BLaER1 treated with 17β-estradiol and CSF1 and Interleukin-3, amounts not matched to agents 10 nM and 100 nM (cell line): ENCODE measurements around the gene LNX1.

Experiments used
- H3K27ac ChIP-seq, 11 experiments: shearing (Covaris generic); formaldehyde crosslinking; 2 replicates each; pipeline ENCODE4 v1.8.1; 2022
- H3K27me3 ChIP-seq, 11 experiments: shearing (Covaris generic); formaldehyde crosslinking; 2 replicates each; pipeline ENCODE4 v1.8.1; 2022
- H3K36me3 ChIP-seq, 11 experiments: shearing (Covaris generic); formaldehyde crosslinking; 2 replicates each; pipeline ENCODE4 v1.8.1; 2022
- H3K4me1 ChIP-seq, 10 experiments: shearing (Covaris generic); formaldehyde crosslinking; 2 replicates each; pipeline ENCODE4 v1.8.1; 2022
- H3K4me2 ChIP-seq, 11 experiments: shearing (Covaris generic); formaldehyde crosslinking; 2 replicates each; pipeline ENCODE4 v1.8.1; 2022
- H3K4me3 ChIP-seq, 10 experiments: shearing (Covaris generic); formaldehyde crosslinking; 2 replicates each; pipeline ENCODE4 v1.8.1; 2022
- H3K9ac ChIP-seq, 11 experiments: shearing (Covaris generic); formaldehyde crosslinking; 2 replicates each; pipeline ENCODE4 v1.8.1; 2022
- H3K9me3 ChIP-seq, 11 experiments: shearing (Covaris generic); formaldehyde crosslinking; replicated peaks in 1 of 11; 2 replicates each; pipeline ENCODE4 v1.8.1; 2022
- H4K20me1 ChIP-seq, 11 experiments: shearing (Covaris generic); formaldehyde crosslinking; 2 replicates each; pipeline ENCODE4 v1.8.1; 2022
- Cebpa-rat ChIP-seq, 11 experiments: shearing (Covaris generic); IDR thresholded peaks; 2 replicates each; pipeline ENCODE4 v1.8.1; 2022

LNX1 gene

DNA sequence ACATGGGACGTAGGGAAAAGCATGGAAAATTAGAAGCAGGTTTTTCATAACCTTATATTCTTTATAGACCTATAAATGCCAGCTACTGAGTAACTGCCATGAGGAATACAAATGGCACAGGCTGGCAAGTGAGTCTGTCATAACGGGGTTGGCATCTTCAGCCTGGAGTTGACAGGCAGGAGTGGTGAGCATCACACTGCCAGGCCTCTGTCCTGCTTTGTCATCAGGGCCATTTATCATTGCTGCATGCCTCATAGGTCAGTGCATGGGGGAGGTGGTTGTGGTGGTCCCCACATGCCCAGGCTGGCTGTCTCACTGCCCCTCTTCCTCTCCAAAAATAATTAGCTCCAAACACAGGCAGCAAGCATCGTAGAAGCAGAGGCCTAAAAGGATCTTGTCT lies 72.5 kb downstream of the LNX1 start:
- Histone ChIP-seq H3K4me3 (no peak overlapping the region), H4K20me1 (no peaks in the 10 kb centered on the region), H3K27ac (no peak overlapping the region), H3K4me2 (no peak overlapping the region), H3K36me3 (no peaks in the 10 kb centered on the region), H3K27me3 (no peaks in the 10 kb centered on the region), H3K9me3 (no peaks in the 10 kb centered on the region), H3K4me1 (no peaks in the 10 kb centered on the region), H3K9ac (no peak overlapping the region)
- TF ChIP-seq Cebpa-rat (IDR thresholded peaks at IDR 0.05) = no peak

DNA sequence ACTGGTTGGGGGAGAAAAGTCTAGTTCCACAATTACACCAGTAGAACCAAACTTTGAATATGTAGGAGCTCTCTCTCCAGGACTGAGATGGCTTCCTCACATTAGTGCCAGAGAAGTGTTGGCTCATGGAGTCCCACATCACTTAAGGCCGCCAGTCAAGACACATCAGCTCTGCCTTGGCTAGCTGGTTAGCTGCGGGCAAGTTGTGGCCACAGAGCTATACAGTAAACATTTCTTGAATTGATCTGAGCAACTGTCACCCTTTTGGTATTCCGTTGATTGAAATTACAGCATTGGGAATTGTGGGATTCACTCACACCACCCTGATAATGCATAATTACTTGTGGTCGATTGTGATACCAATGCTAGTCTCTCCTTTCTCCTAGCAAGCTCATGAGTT lies 76.2 kb downstream of the LNX1 start:
- no peaks in the 10 kb centered on the region for H3K9me3 ChIP-seq
- no peak overlapping the region for H3K9ac ChIP-seq

GRCh38 chr4:53514509-53514908 lies 76.8 kb downstream of the LNX1 start:
- Histone ChIP-seq H3K27me3 (no peaks in the 10 kb centered on the region), H3K36me3 (no peaks in the 10 kb centered on the region), H4K20me1 (no peaks in the 10 kb centered on the region), H3K4me1 (no peaks in the 10 kb centered on the region), H3K4me3 (no peak overlapping the region), H3K4me2 (no peak overlapping the region), H3K9ac (no peak overlapping the region), H3K9me3 (no peaks in the 10 kb centered on the region), H3K27ac (no peak overlapping the region)
- TF ChIP-seq Cebpa-rat (IDR thresholded peaks at IDR 0.05) = no peak

More for the DNA sequence above, 76.2 kb downstream of the LNX1 start:
- Histone ChIP-seq H3K4me3 (no peak overlapping the region), H3K27me3 (no peaks in the 10 kb centered on the region), H4K20me1 (no peaks in the 10 kb centered on the region), H3K36me3 (no peaks in the 10 kb centered on the region), H3K27ac (no peak overlapping the region), H3K4me2 (no peak overlapping the region), H3K4me1 (no peaks in the 10 kb centered on the region)
- no peak for TF ChIP-seq Cebpa-rat (IDR thresholded peaks at IDR 0.05)

- H3K9ac ChIP-seq = no peak overlapping the region
- no peak overlapping the region for H3K27ac ChIP-seq
- no peaks in the 10 kb centered on the region for H3K36me3 ChIP-seq
- no peak overlapping the region for H3K4me2 ChIP-seq
- H3K27me3 ChIP-seq = no peaks in the 10 kb centered on the region
- H3K9me3 ChIP-seq = no peaks in the 10 kb centered on the region
- TF ChIP-seq Cebpa-rat (IDR thresholded peaks at IDR 0.05) = no peak
- no peaks in the 10 kb centered on the region for H4K20me1 ChIP-seq
- no peak overlapping the region for H3K4me3 ChIP-seq
- H3K4me1 ChIP-seq = peaks cover 0 to 10% (median 0%) of the 10 kb centered on the region in 10 experiments; a peak in 2 of 20 replicates
Measured at GRCh38 chr4:53512608-53513007, 78.7 kb downstream of the LNX1 start.

DNA sequence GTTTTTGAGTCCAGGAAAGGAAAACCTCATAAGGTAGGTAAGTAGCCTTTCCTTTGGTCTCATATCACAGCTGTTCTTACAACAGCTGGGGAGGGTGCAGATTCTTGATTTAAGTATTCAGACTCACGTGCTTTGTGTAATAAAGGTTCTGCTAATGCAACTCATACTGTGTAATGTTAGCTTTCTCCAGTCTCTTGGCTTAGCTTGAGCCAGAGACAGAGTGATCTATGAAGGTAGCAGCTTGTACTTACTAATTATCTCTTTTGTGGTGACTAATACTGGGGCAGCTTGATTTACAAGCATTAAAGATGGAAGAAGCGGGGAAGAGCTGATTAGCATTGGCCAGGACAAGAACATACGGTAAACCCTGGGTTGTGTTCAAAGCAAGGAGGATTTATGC lies 80.3 kb downstream of the LNX1 start:
- no peaks in the 10 kb centered on the region for H4K20me1 ChIP-seq
- no peak overlapping the region for H3K4me3 ChIP-seq
- H3K4me2 ChIP-seq = no peak overlapping the region
- no peak for TF ChIP-seq Cebpa-rat (IDR thresholded peaks at IDR 0.05)
- H3K27ac ChIP-seq = no peak overlapping the region
- no peaks in the 10 kb centered on the region for H3K9me3 ChIP-seq
- H3K4me1 ChIP-seq = peaks cover 0 to 15% (median 0%) of the 10 kb centered on the region in 10 experiments; a peak in 2 of 20 replicates
- H3K36me3 ChIP-seq = no peaks in the 10 kb centered on the region
- no peak overlapping the region for H3K9ac ChIP-seq
- H3K27me3 ChIP-seq = no peaks in the 10 kb centered on the region

DNA sequence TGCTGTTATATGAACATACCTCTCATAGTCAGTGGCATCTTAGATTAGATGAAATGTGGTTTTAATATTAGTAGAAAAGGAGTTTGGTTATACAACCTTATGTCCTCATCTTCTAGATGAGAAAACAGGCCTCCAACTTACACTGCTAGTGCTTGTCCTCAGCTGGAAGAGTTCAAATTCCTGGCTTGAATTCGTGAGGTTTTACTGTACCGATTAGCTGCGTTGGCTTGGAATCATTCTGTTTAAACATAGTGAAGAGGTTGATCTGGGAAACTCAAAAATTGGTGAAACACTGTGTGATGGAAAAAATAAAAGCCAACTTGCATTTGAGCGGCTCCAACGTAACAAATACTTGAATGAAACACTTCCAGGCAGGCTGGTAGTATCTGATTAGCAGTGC lies 81.0 kb downstream of the LNX1 start:
- Histone ChIP-seq H3K36me3 (no peaks in the 10 kb centered on the region), H3K9ac (no peak overlapping the region), H3K4me1 (peaks cover 0 to 15% (median 0%) of the 10 kb centered on the region in 10 experiments; a peak in 2 of 20 replicates), H4K20me1 (no peaks in the 10 kb centered on the region), H3K4me3 (no peak overlapping the region), H3K27ac (no peak overlapping the region), H3K9me3 (no peaks in the 10 kb centered on the region), H3K27me3 (no peaks in the 10 kb centered on the region), H3K4me2 (no peak overlapping the region)
- TF ChIP-seq Cebpa-rat (IDR thresholded peaks at IDR 0.05) = no peak

DNA sequence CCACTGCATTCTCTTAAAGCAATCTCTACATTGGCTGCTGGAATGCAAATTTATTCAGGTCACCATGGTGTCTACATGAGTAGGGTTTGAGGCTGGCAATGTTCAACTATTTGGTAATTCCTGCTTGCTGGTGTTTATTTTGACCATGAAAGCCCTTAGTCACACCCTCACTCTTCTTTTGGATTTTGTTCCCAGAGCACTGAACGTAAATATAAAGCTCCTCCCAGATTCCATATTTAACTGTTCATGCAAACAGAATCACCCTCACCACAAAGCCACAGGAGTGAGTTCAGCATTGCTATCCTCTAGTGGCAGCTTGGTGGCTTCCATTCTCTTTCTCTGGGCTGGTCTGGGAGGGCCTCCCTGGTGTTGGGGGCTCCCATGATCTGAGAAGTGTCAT lies 82.8 kb downstream of the LNX1 start:
- TF ChIP-seq Cebpa-rat (IDR thresholded peaks at IDR 0.05) = no peak
- no peak overlapping the region for H3K9ac ChIP-seq
- no peaks in the 10 kb centered on the region for H3K9me3 ChIP-seq
- H3K4me2 ChIP-seq = peak overlapping the region in 2 of 11 experiments; percentile 1 to 11; a peak in 2 of 22 replicates
- no peaks in the 10 kb centered on the region for H3K27me3 ChIP-seq
- no peaks in the 10 kb centered on the region for H4K20me1 ChIP-seq
- no peak overlapping the region for H3K4me3 ChIP-seq
- peaks cover 0 to 15% (median 0%) of the 10 kb centered on the region in 10 experiments; a peak in 2 of 20 replicates for H3K4me1 ChIP-seq
- no peak overlapping the region for H3K27ac ChIP-seq
- no peaks in the 10 kb centered on the region for H3K36me3 ChIP-seq

DNA sequence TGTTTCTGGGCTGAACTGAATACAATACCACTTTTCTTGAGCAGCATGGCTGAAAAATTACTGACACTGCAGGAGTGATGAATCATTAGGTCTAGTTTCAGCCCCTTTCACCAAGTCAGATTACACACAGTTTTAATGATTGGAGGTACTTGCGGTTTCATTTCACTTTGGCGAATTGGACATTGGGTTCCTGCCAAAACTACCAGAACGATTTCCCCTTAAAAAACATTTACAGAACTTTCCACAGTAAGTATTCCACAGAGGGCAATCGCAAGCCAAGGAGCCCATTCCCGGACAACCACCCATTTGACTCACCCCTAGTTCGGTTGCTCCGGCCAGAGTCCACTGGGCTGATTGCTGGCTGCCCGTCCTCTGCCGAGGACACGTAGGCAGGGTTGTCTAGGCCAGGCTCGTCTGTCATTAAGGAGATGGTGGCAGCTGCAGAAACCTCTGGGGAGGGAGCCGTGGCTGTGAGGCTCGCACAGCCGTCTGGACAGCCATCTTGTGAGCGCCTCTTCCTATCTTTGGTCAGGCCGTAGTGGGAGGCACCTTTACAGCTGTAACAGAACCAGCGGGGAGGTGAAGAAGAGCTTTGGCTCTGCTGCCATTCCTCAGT lies 83.5 kb downstream of the LNX1 start:
- peaks cover 0 to 15% (median 0%) of the 10 kb centered on the region in 10 experiments; a peak in 2 of 20 replicates for H3K4me1 ChIP-seq
- no peak overlapping the region for H3K4me2 ChIP-seq
- no peak overlapping the region for H3K9ac ChIP-seq
- H3K4me3 ChIP-seq = no peak overlapping the region
- no peaks in the 10 kb centered on the region for H3K9me3 ChIP-seq
- no peaks in the 10 kb centered on the region for H3K36me3 ChIP-seq
- no peak for TF ChIP-seq Cebpa-rat (IDR thresholded peaks at IDR 0.05)
- no peak overlapping the region for H3K27ac ChIP-seq
- H3K27me3 ChIP-seq = no peaks in the 10 kb centered on the region
- no peaks in the 10 kb centered on the region for H4K20me1 ChIP-seq

DNA sequence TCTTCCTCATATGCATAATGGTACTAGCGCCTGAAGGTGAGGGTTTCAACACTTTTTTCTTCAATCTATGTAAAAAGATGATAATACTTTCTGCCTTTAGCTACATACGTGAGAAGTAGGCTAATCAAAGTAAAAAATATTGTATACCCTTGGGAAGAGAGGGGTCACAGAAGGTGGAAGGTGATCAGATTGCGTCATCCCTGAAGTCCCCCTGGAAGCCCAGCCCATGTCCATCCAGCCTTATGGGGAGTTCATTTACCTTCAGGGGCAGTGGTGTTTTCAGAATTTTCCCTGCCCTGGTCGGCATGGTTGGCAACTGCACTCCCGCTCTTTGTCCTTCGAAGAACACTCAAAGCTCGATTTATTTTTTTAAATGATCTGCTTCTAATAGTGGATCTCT lies 84.2 kb downstream of the LNX1 start:
- Histone ChIP-seq H4K20me1 (no peaks in the 10 kb centered on the region), H3K9me3 (no peaks in the 10 kb centered on the region), H3K4me1 (peaks cover 0 to 15% (median 0%) of the 10 kb centered on the region in 10 experiments; a peak in 2 of 20 replicates), H3K9ac (no peak overlapping the region), H3K4me2 (no peak overlapping the region), H3K4me3 (no peak overlapping the region), H3K27me3 (no peaks in the 10 kb centered on the region), H3K36me3 (no peaks in the 10 kb centered on the region), H3K27ac (no peak overlapping the region)
- peak in 2 of 11 experiments; percentile 27 to 67; a peak in 3 of 22 replicates for TF ChIP-seq Cebpa-rat (IDR thresholded peaks at IDR 0.05)

DNA sequence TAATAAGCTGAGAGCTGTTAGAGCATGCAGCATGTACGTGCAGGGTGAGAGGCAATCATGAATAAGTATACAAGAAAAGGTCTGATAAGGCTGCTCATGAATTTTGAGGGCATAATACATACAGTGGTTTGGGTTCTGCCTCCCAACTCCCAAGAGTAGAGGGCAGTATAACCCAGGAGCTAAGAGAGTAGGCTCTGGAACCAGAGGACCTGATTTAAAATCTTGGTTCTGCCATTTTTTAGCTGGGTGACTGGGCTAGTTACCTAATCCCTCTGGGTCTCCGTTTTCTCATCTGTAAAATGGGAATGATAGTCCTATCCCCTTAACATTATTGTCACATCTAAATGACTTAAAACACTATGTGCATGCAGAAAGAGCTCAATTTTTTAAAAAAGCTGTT lies 85.3 kb downstream of the LNX1 start:
- no peak overlapping the region for H3K4me2 ChIP-seq
- no peaks in the 10 kb centered on the region for H3K36me3 ChIP-seq
- TF ChIP-seq Cebpa-rat (IDR thresholded peaks at IDR 0.05) = no peak
- no peak overlapping the region for H3K4me3 ChIP-seq
- H3K27ac ChIP-seq = no peak overlapping the region
- H3K9ac ChIP-seq = no peak overlapping the region
- H3K9me3 ChIP-seq = no peaks in the 10 kb centered on the region
- H3K4me1 ChIP-seq = peaks cover 0 to 15% (median 0%) of the 10 kb centered on the region in 10 experiments; a peak in 2 of 20 replicates
- no peaks in the 10 kb centered on the region for H3K27me3 ChIP-seq
- no peaks in the 10 kb centered on the region for H4K20me1 ChIP-seq
